ENCODE results near the gene DAP.
"Not testable (repeated sequence)": the region's sequence is repeated elsewhere in the genome, so short reads cannot be mapped to it uniquely, and the experiment has no call there.

Gene DAP

DNA sequence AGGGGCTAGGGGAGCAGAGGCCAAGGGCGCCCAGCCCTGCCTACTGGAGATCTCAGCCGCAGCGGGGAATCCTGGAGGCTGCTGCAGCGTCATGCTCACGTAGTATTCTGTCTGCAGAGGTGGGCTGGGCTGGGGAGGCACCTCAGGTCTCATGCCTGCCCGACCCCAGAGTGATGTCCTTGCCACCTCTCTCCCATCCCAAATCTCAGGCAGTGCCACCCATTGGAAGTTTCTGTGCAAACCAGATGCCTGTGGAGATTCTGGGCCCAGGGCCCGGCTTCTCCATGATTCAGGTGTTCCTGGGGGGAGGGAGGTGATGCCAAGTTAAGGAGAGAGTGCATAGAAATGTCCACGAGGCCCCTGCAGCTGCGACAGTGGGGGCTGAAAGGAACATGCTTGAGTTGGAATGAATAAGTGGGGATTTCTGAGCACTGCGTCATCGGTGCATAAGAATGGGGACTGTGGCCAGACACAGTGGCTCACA lies 125.1 kb downstream of the DAP start:
- in situ Hi-C loops (cut with MboI; ENCODE audit: low sequenced_read_pairs), result no loop called here

GRCh38 chr5:10635257-10635866 lies 125.7 kb downstream of the DAP start:
- in situ Hi-C loops (cut with MboI; ENCODE audit: low sequenced_read_pairs), result no loop called here

DNA sequence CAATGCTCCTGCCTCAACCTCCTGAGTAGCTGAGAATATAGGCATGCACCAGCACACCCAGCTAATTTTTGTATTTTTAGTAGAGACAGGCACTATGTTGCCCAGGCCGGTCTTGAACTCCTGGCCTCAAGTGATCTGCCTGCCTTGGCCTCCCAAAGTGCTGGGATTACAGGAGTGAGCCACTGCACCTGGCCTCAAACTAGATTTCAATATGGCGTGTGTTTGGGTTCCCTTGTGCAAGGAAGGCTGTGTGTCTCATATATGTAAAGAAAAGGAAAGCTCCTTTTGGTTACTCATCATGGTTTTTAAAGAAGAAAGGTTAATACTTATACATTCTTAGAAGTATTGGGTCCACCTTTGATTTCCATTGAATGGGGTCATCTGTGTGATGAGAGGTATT lies 126.5 kb downstream of the DAP start:
- in situ Hi-C loops (cut with MboI; ENCODE audit: low sequenced_read_pairs), result no loop called here

GRCh38 chr5:10634050-10634449 lies 127.0 kb downstream of the DAP start:
- in situ Hi-C loops (cut with MboI; ENCODE audit: low sequenced_read_pairs), result no loop called here

- in situ Hi-C loops (cut with MboI; ENCODE audit: low sequenced_read_pairs), result no loop called here
Measured at GRCh38 chr5:10633271-10634049, 127.6 kb downstream of the DAP start.

DNA sequence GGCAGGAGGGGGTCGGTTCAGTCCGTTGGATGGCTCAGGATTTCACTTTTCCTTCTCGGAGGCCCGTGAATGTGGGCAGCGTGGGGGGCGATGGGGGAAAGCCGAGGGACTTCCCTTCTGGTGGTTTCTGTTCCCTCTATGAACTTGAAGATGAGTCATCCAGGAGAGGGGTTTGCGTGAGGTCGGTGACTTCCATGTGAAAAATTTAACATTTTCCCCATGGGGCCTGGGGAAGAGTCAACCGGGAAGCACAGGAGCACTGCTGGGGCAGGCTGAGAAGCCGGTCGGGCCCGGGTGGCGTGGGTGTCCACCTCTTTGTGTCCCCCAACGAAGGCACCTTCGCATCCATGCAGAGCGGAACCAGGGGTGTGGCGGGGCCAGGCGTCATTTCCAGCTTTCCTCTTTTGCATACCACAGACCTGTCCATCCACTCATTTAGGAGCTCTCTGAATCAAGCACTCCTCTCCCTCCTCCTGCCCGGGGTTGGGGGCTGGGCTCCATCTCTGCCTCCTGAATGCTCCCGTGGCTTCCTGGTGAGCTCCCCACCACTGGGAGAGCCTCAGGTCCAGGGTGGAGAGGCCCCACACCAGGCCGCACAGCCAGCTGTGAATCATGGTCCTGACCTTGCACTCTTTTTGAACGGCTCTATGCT lies 128.8 kb downstream of the DAP start:
- in situ Hi-C loops (cut with MboI; ENCODE audit: low sequenced_read_pairs), result no loop called here

DNA sequence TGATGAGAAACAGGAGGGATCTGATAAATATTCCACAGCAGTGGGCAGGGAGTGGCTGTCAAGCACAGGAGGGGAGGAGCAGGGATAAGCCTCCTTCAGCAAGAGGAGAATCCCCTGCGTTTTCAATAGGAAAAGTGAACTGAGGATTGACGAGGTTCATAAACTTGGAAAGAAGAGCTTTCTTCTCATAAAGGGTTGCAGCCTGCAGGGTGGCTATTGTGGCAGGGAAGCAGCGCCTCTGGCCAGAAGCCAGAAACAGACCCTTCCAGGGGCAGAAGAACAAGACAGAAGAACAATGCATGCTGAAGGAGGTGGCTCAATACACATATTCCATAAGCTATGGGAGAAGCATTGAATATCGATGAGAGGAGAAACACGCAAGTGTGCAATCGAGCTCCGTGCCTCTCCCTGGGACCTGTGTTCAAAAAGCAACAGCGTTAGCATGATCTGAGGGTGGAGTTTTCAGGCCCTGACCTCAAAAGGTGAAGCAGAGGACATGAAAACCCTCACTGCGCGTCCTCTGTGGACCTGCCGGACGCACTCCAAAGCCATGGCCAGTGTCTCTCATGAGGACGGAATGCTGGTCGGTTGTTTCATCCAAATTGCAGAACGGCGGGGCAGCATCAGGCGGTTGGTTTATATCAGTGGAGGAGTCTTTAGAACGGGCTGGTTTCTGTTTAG lies 129.6 kb downstream of the DAP start:
- in situ Hi-C loops (cut with MboI; ENCODE audit: low sequenced_read_pairs), result no loop called here

GRCh38 chr5:10630744-10631143 lies 130.3 kb downstream of the DAP start:
- in situ Hi-C loops (cut with MboI; ENCODE audit: low sequenced_read_pairs), result not testable (repeated sequence)

DNA sequence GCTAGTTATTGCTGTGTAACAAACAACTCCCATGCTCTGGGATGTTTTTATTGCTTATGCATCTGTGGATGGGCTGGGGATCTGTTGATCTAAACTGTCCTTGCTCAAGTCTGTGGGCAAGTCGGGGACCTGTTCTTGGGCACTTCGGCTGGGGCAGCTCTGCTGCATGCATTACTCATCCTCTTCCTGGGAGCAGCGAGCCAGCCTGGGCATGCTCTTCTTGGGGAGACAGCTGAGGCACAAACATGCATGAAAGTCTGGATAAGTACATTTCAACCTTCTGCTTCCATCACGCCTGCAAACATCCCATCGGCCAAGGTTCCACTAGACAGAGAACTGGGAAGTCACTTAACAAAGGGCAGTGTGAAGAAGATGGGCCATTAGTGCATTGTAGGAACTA lies 130.9 kb downstream of the DAP start:
- in situ Hi-C loops (cut with MboI; ENCODE audit: low sequenced_read_pairs), result no loop called here

- in situ Hi-C loops (cut with MboI; ENCODE audit: low sequenced_read_pairs), result loop anchor here (10.0 kb wide), 1 partner anchor 175 kb away; no protein-coding TSS in a partner anchor
Measured at GRCh38 chr5:10629682-10630081, 131.4 kb downstream of the DAP start.
